CD4-positive, alpha-beta T cell (primary cell): ENCODE results near the gene LRP1B. TPM values are rescaled to one million over a fixed set of nuclear protein-coding genes. Genes with fewer than 3 reads are reported as not detected.

Experiments used
- ATAC-seq: fragments of 200-7000 bp; cut with Tn5 transposase; one replicate; pipeline ENCODE4 v1.10.0; 2022; ENCODE audit warnings: mild to moderate bottlenecking; ENCODE audit not compliant: poor library complexity
- CTCF ChIA-PET: fragments of 350-600 bp; sonication (Branson Sonifier 250); formaldehyde crosslinking; loops from one replicate; lab custom pipeline; 2021; ENCODE audit warnings: antibody characterized with exemption, inconsistent platforms; lab: Charles Lee
- POLR2A ChIA-PET: fragments of 350-600 bp; sonication (Branson Sonifier 250); formaldehyde crosslinking; loops from one replicate; lab custom pipeline; 2021; ENCODE audit warnings: antibody characterized with exemption, inconsistent platforms; lab: Charles Lee
- DNase-seq, 14 experiments: peaks; one replicate each; pipeline ENCODE4 v3.0.0-alpha.2; 2013 to 2020; ENCODE audit warnings: mixed read lengths in 2 of 14
- H3K27ac ChIP-seq, 2 donors: one replicate each; pipeline versions ENCODE4 v1.5.1 to v1.7.0; 2013; ENCODE audit warnings: low read length in 2 of 2, low read depth in 1 of 2, mild to moderate bottlenecking in 1 of 2
- H3K27me3 ChIP-seq, 2 experiments: 1 replicate in 1 of 2; 2 replicates in 1 of 2; pipeline versions ENCODE4 v1.6.1 to v1.7.0; 2013; ENCODE audit warnings: low read length in 2 of 2, control low read depth in 1 of 2, mild to moderate bottlenecking in 1 of 2, moderate library complexity in 1 of 2; ENCODE audit not compliant: insufficient read depth in 2 of 2, control insufficient read depth in 1 of 2
- H3K36me3 ChIP-seq: one replicate; pipeline ENCODE4 v1.6.1; 2013; ENCODE audit warnings: low read length, control low read depth; ENCODE audit not compliant: insufficient read depth
- H3K4me1 ChIP-seq: one replicate; pipeline ENCODE4 v1.6.1; 2013; ENCODE audit warnings: low read length, control low read depth; ENCODE audit not compliant: insufficient read depth
- H3K4me3 ChIP-seq: one replicate; pipeline ENCODE4 v1.5.1; 2013; ENCODE audit warnings: mild to moderate bottlenecking, low read length, moderate library complexity
- H3K9me3 ChIP-seq, 2 experiments: 1 replicate in 1 of 2; 2 replicates in 1 of 2; pipeline versions ENCODE4 v1.6.1 to v1.7.0; 2013; ENCODE audit warnings: low read length in 2 of 2, mild to moderate bottlenecking in 2 of 2, control low read depth in 1 of 2, moderate library complexity in 1 of 2; ENCODE audit not compliant: control insufficient read depth in 1 of 2, insufficient read depth in 1 of 2
- H3K27ac Mint-ChIP-seq: one replicate; pipeline ENCODE4 v1.8.0; 2020; ENCODE audit warnings: mixed read lengths
- H3K27me3 Mint-ChIP-seq: one replicate; pipeline ENCODE4 v1.8.0; 2021; ENCODE audit warnings: mixed read lengths
- H3K36me3 Mint-ChIP-seq: one replicate; pipeline ENCODE4 v1.8.0; 2021; ENCODE audit warnings: low read depth, mixed read lengths
- H3K4me1 Mint-ChIP-seq: one replicate; pipeline ENCODE4 v1.8.0; 2021; ENCODE audit warnings: low read depth, mixed read lengths
- H3K4me3 Mint-ChIP-seq: one replicate; pipeline ENCODE4 v1.8.0; 2020; ENCODE audit warnings: mild to moderate bottlenecking, mixed read lengths
- H3K9me3 Mint-ChIP-seq: one replicate; pipeline ENCODE4 v1.8.0; 2020; ENCODE audit warnings: mixed read lengths
- CTCF ChIP-seq: fragments of 200-600 bp; IDR thresholded peaks from one replicate; pipeline ENCODE4 v1.8.0; 2022; ENCODE audit warnings: antibody characterized with exemption, mild to moderate bottlenecking
- intact Hi-C, 2 experiments: fragments of 100-400 bp; cut with DNase I in 1 of 2; cut with micrococcal nuclease in 1 of 2; formaldehyde crosslinking; loops; one replicate each; pipeline versions ENCODE4 v1.15.1 to v1.9.0; 2023 to 2025; cut with DNase I, micrococcal nuclease
- total RNA-seq, 174 experiments: library from RNA in 2 of 174; stranded (reverse) in 2 of 174; gene quantifications; one replicate each; pipeline ENCODE4 v1.2.3 and lab custom pipeline; 2021 to 2026

Gene LRP1B
- total RNA-seq, 2 experiments from 2014 or later = not detected

- Histone ChIP-seq H3K27me3 (no peaks in the 10 kb centered on the region), H3K36me3 (no peaks in the 10 kb centered on the region), H3K4me3 (no peak overlapping the region), H3K4me1 (no peaks in the 10 kb centered on the region), H3K27ac (no peak overlapping the region), H3K9me3 (peaks cover 0 to 4% of the 10 kb centered on the region in 2 experiments)
- CTCF ChIA-PET = no interaction called here
- Mint-ChIP-seq H3K4me1 (no peaks in the 10 kb centered on the region), H3K27ac (no peak overlapping the region), H3K27me3 (no peaks in the 10 kb centered on the region), H3K36me3 (no peaks in the 10 kb centered on the region), H3K9me3 (peaks cover 5% of the 10 kb centered on the region), H3K4me3 (no peak overlapping the region)
- POLR2A ChIA-PET = no interaction called here
- ATAC-seq = no peak
- no peak for TF ChIP-seq CTCF
- DNase-seq = no peak
- intact Hi-C loops = no loop called here
Measured at GRCh38 chr2:141723814-141724213, 407.0 kb downstream of the LRP1B start.

GRCh38 chr2:141720476-141720875, 410.3 kb downstream of the LRP1B start:
- H3K4me1 Mint-ChIP-seq = no peaks in the 10 kb centered on the region
- ChIA-PET POLR2A (no interaction called here), CTCF (no interaction called here)
- TF ChIP-seq CTCF = no peak
- Histone ChIP-seq H3K36me3 (no peaks in the 10 kb centered on the region), H3K9me3 (peaks cover 0 to 4% of the 10 kb centered on the region in 2 experiments), H3K4me1 (no peaks in the 10 kb centered on the region), H3K27me3 (no peaks in the 10 kb centered on the region), H3K27ac (no peak overlapping the region), H3K4me3 (no peak overlapping the region)
- H3K27ac Mint-ChIP-seq = no peak overlapping the region
- ATAC-seq (no peak), DNase-seq (no peak)
- no peaks in the 10 kb centered on the region for H3K36me3 Mint-ChIP-seq
- H3K9me3 Mint-ChIP-seq = peaks cover 5% of the 10 kb centered on the region
- H3K27me3 Mint-ChIP-seq = no peaks in the 10 kb centered on the region
- intact Hi-C loops = no loop called here
- no peak overlapping the region for H3K4me3 Mint-ChIP-seq

- no peak overlapping the region for H3K27ac ChIP-seq
- POLR2A ChIA-PET = no interaction called here
- H3K4me1 ChIP-seq = no peaks in the 10 kb centered on the region
- Mint-ChIP-seq H3K4me1 (no peaks in the 10 kb centered on the region), H3K9me3 (peaks cover 7% of the 10 kb centered on the region), H3K4me3 (no peak overlapping the region), H3K27me3 (no peaks in the 10 kb centered on the region), H3K27ac (no peak overlapping the region), H3K36me3 (no peaks in the 10 kb centered on the region)
- CTCF ChIA-PET = interaction anchor here (0.7 kb wide), 1 partner anchor 234 kb away, joined by 3 read pairs; no protein-coding TSS in a partner anchor
- H3K27me3 ChIP-seq = no peaks in the 10 kb centered on the region
- TF ChIP-seq CTCF = no peak
- no peak overlapping the region for H3K4me3 ChIP-seq
- DNase-seq (no peak), ATAC-seq (no peak)
- intact Hi-C loops = no loop called here
- no peaks in the 10 kb centered on the region for H3K36me3 ChIP-seq
- H3K9me3 ChIP-seq = peaks cover 0 to 6% of the 10 kb centered on the region in 2 experiments
Measured at GRCh38 chr2:141714496-141714895, 416.3 kb downstream of the LRP1B start.
